HG03108 (cell line): ENCODE data around the gene ZNF506.
A peak's percentile ranks its signal among the peaks of the same experiment; 100 is the strongest.
"Not testable (repeated sequence)": the region's sequence is repeated elsewhere in the genome, so short reads cannot be mapped to it uniquely, and the experiment has no call there.

Experiments
- ATAC-seq: cut with Tn5 transposase; IDR thresholded peaks from one replicate; pipeline ENCODE4 v1.9.1; 2021; ENCODE audit warnings: moderate library complexity; ENCODE audit not compliant: unreplicated experiment

ZNF506 gene

DNA sequence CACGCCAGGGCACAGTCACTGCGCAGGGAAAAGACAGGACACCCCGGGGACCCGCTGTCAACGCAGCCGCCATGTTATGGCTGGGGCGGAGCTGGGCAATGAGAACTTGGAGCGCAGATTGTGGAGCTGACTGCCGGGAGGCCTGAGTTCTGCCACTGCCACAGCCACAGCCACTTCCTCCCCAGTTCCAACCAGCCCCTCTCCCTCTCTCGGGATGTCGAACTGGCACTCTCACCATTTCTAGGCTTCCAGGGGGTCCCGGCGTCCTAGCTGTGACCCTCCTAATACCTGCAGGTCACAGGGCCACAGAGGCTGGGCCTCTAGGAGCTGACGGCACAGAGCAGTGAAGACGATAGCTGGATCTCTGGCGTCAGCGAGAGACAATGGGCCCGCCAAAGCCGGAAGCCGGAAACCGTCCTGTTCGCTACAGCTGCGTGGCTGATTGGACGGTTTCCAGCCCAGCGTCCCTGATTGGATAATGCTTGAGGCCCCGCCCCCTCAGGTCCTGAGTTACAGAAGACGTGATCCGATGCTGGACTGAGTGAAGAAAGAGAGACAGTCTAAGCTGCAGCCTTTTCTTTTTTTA, at the start of gene ZNF506:
ZNF506 (minus strand) TSS at position 385 of the 586 bp plus-strand sequence; CDS start at position 238, 147 bp downstream.
- peak; percentile 72 for ATAC-seq

DNA sequence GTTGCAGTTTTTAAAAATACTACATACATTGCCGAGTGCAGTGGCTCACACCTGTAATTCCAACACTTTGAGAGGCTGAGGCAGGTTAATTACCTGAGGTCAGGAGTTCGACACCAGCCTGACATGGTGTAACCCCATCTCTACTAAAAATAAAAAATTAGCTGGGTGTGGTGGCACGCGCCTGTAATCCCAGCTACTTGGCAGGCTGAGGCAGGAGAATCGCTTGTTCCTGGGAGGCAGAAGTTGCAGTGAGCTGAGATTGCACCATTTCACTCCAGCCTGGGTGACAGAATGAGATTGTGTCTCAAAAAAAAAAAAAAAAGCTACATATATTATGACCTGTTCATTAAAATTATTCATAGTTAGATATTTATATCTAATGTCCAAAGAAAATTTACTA, 48.5 kb upstream of the ZNF506 start:
- ATAC-seq, result not testable (repeated sequence)

DNA sequence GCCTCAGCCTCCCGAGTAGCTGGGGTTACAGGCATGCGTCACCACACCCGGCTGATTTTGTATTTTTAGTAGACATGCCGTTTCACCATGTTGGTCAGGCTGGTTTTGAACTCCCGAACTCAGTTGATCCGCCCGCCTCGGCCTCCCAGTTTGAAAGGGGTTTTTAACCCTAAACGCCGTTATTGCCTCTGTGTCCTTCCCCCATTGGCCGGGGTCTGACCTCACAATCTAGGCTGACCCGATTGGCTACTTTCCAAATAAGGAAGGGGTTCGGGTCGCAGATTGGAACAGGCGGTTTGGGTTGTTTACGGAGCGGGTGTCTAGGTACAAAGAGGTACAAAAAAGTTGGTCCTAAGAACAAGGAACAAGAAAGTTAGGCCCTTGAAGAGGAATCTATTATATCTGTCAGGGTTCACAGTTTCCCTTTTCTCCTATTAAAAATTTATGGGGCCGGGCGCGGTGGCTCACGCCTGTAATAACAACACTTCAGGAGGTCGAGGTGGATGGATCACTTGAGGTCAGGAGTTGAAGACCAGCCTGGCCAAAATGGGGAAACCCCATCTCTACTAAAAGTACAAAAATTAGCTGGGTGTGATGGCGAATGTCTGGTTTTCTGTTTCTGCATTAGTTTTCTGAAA, 45.2 kb upstream of the ZNF506 start:
- ATAC-seq, result no peak

DNA sequence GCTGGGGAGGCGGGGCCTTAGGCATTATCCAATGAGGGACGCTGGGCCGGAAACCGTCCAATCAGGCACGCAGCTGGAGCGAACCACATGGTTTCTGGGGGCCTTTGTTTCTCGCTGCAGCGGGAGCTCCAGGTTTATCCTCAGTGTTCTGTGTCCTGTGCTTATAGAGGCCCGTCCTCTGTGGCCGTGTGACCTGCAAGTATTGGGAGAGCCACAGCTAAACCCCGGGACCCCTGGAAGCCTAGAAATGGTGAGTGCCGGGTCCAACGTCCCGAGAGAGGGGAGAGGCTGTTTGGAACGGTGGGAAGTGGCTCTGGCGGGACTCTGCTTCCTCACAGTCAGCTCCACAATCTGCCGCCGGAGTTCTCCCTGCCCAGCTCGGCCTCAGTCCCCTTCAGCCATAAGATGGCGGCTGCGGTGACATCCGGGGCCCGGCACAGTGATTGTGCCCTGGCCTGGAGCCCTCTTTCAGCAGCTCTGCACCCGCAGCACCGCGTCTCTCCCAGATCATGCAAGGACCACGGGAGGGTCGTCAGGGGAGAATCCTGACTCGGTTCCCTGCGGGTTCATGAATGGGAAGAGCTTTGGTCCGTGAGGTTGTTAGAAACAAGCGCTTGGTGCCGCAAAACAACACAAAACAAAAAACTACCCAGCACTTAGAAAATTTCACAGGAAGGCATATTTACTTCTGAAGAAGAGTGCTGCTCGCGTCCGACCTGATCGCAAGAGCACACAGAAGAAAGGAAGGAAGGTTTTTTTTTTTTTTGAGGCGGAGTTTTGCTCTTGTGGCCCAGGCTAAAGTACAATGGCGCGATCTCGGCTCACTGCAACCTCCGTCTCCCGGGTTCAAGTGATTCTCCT, 44.4 kb upstream of the ZNF506 start, which contains the start of gene ZNF253:
ZNF253 (plus strand) TSS at position 133 of the 861 bp plus-strand sequence; CDS start at position 248, 115 bp downstream.
- ATAC-seq, result peak; percentile 95

DNA sequence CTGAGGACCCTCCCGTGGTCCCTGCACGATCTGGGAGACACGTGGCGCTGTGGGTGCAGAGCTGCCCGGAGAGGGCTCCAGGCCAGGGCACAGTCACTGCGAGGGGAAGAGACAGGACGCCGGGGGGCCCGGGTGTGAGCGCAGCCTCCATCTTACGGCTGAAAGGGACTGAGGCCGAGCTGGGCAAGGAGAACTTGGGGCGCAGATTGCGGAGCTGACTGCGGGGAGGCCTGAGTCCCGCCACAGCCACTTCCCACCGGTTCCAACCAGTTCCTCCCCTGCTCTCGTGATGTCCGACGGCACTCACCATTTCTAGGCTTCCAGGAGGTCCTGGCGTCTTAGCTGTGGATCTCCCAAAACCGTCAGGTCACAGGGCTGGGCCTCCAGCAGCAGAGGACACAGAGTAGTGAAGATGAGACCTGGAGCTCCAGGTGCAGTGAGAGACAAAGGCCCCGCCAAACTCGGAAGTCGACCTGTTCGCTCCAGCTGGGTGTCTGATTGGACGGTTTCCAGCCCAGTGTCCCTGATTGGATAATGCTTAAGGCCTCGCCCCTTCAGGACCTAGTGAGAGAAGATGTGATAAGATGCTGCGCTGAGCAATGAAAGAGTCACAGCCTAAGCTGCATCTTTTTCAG, 39.3 kb upstream of the ZNF506 start:
- ATAC-seq, result no peak

DNA sequence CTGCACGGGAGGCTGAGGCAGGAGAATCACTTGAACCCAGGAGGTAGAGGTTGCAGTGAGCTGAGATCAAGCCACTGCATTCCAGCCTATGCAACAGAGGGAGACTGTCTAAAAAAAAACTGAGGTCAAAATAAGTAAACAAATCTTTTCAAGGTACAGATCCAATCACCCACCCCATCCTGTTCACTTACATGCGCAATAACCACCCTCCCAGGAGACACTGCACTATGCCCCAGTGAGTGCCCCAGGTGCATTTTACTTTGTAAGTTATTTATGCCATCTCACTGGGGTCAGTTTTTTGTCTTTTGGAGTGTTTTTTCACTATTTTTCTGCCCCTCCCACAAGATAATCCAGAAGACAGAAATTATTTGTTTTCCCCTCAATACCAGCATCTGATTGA, 37.2 kb upstream of the ZNF506 start:
- ATAC-seq, result no peak

DNA sequence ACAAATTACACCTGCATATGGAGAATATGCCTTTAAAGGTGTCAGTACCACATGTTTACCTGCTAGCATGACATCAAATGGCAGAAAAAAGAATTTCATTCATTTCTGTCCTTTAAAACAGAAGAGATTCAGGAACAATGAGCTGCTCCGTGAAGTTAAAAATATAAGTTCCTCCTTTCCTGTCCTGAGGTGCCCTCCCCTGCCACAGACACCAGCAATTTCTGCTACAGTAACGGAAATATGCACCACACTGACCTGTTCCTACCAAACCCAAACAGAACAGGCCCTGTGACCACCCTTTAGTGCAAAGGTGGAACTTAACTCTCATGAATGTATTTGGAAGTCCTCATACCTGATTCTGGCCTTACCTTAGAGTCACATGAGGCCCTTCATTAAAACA, 30.2 kb upstream of the ZNF506 start:
- not testable (repeated sequence) for ATAC-seq

DNA sequence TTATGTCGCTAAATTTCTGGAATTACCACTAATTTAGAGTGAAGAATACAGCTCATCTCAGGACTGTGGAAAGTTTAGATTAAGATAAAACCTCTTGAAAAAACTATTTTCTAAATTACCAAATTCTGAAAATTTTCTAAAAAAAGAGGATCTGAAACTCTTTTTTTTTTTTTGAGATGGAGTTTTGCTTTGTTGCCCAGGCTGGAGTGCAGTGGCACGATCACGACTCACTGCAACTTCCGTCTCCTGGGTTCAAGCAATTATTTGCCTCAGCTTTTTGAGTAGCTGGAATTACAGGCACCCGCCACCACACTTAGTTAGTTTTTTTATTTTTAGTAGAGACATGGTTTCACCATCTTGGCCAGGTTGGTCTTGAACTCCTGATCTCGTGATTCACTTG, 27.5 kb upstream of the ZNF506 start:
- ATAC-seq, result no peak

DNA sequence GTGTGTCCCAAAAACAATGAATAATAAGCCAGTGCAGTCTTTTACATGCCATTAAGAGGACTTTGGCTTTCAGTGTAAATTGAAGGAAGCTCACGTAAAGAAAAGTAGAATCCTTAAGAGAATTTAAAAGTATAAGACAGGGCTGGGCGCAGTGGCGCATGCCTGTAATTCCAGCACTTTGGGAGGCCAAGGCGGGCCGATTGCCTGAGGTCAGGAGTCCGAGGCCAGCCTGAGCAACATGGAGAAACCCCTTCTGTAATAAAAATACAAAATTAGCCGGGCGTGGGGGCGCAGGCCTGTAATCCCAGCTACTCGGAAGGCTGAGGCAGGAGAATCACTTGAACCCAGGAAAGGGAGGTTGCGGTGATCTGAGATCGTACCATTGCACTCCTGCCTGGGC, 26.2 kb upstream of the ZNF506 start:
- no peak for ATAC-seq

DNA sequence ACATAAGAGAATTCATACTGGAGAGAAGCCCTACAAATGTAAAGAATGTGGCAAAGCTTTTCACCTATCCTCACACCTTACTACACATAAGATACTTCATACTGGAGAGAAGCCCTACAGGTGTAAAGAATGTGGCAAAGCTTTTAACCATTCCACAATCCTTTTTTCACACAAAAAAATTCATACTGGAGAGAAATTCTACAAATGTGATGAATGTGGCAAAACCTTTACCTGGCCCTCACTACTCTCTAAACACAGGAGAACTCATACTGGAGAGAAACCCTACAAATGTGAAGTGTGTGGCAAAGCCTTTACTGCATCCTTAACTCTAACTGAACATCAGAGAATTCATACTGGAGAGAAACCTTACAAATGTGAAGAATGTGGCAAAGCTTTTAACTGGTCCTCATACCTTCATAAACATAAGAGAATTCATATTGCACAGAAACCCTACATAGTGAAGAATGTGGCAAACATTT, 14.0 kb upstream of the ZNF506 start:
- ATAC-seq, result no peak

DNA sequence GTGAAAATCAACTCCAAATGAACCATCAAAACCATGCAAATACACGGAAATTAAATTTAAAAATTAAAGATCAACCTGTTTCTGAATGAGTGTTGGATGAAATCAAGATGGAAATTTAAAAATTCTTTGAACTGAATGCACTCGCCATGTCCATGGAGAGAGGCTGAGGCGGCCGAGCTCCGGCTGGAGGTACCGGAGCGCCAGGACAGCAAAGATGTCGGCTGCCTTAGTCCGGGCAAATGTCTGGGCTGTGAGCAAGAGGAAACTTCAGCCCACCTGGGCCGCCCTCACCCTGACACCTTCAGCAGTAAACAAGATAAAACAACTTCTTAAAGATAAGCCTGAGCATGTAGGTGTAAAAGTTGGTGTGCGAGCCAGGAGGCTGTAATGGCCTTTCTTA, 5.3 kb upstream of the ZNF506 start:
- no peak for ATAC-seq

DNA sequence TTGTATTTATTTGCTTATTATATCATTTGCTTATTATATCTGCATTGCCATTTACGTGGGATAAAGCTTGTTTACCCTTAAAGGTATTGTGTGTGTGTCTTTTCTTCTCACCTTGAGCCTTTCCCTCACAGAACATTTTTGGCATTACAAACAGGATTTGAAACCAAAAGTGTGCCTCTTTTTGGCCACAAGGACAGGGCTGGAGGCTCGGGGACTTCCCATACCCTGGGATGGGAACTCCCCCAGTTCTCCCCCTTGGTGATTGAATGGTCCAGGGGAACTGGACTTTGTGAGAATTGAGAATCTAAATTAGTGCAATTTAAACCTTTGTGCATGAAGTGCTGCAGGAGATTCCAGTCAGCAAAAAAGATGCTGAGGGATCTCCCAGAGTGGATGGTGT, 2.4 kb upstream of the ZNF506 start:
- ATAC-seq, result no peak

DNA sequence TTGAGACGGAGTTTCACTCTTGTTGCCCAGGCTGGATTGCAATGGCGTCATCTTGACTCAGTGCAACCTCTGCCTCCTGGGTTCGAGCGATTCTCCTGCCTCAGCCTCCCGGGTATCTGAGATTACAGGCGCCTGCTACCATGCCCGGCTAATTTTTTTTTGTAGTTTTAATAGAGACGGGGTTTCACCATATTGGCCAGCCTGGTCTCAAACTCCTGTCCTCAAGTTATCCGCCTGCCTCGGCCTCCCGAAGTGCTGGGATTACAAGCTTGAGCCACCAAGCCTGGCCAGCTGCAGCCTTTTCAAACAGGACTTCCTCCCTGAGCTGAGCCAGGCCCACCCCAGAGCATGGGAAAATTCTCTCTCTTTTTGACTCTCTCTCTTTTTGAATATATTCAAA, 426 bp upstream of the ZNF506 start:
- ATAC-seq, result not testable (repeated sequence)

DNA sequence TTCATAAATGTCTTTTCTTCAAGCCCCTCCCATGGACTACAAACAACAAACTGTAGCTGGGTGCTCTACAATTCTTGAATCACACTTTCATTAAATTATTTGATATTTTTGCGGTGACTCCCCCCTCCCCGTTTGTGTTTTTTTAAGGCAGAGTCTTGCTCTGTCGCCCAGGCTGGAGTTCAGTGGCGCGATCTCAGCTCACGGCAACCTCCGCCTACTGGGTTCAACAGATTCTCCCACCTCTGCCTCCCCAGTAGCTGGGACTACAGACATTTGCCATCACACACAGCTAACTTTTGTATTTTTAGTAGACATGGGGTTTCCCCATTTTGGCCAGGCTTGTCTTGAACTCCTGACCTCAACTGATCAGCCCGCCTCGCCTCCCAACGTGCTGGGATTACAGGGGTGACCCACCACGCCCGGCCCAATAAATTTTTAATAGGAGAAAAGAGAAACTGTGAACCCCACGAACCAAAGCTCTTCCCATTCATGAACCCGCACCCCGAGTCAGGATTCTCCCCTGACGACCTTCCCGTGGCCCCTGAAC, 703 bp downstream of the ZNF506 start:
- ATAC-seq, result no peak

DNA sequence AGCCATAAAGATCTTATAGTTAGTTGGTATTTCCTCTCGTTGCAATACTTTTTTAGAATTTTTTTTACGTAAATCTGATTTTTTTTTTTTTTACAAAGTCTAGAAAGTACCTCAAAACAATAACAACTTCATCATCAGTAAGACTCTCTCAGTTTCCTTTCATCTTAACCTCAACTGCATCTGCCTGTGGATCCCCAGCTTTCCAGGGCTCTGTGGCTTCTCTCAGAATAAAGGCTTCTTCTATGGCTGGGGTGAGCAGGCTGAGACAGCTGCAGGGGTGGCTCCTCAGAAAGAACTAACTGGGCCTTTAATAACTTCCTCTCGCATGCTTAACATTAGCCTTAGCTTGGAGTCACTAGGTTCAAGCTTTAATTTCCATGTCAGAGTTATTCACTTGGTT, 4.2 kb downstream of the ZNF506 start:
- no peak for ATAC-seq

DNA sequence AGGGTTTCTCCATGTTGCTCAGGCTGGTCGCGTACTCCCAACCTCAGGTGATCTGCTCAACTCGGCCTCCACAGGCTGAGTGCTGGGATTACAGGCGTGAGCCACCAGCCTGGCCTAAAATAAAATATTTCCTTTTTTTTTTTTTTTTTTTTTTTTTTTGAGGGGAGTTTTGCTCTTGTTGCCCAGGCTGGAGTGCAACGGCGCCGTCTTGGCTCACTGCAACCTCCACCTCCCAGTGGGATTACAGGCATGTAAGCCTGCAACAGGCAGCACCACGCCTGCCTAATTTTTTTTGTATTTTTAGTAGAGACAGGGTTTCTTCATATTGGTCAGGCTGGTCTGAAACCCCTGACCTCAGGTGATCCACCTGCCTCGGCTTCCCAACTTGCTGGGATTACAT, 4.9 kb downstream of the ZNF506 start:
- ATAC-seq, result no peak

DNA sequence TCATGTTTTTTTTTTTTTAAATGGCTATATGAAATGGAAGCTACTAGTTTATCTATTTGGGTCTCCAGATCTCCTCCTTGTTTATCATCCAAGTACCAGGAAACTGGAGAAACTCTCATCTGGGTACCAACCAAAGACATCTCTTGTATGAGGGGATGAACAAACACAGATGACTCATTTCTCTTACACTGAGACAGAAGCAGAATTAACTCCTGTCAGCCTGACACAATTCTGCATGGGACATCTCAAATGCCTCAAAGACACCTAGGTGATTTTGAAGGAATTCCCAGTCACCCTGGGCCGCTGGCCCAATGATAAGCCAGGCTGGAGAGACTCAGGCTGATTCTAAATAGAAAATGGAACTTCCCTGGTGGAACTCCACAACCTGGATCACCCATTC, 9.6 kb downstream of the ZNF506 start:
- ATAC-seq, result not testable (repeated sequence)

DNA sequence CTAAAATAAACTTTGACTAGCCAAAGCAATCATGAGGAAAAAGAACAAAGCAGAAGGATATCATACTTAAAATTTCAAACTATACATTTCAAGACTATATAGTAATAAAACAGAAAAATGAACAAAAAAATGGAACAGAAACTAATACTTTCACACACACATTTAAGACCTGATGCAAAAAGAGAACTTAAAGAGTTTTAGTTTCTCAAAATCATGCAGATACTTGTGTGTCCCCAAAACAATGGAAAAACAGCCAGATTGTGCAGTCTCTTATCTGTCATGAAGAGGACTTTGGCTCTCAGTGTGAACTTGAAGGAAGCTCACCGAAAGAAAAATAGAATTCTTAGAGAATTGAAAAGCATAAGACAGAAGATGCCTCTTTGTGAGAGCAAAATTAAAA, 16.1 kb downstream of the ZNF506 start:
- ATAC-seq, result no peak

DNA sequence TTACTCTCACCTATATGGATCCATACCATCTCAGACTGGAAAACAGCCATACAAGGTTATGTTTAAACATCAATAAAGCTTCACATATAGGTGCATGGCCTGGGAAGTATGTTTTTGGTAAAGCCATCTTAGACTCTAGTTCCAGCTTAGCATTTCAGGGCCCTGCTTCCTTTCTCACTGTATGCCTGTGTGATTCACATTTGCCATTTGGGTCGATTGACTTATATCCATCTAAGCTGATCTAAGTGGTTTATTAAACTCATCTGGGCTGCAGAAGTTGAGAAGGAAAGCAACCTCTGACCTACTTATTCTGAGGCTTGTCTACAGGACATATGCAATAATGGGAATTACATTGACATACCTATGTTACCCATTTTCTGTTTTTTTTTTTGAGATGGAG, 33.5 kb downstream of the ZNF506 start:
- ATAC-seq, result no peak

DNA sequence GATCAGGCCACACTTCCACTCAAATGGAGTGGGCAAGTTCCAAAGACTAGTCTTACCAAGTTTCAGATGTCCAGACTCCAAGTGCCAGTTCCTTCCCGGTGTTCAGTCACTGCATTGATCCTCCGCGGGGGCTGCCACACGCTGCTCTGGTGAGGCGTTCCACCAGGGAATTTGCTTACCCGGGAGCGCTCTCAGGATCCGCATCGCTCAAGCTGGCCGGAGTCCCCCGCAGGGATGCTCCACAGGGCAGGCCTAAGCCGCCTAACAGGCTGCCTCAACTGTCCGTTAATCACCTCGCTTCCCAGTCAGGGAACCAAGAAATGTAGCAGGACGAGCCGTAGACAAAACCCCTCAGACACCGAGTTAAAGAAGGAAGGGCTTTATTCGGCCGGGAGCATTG, 36.1 kb downstream of the ZNF506 start:
- not testable (repeated sequence) for ATAC-seq

DNA sequence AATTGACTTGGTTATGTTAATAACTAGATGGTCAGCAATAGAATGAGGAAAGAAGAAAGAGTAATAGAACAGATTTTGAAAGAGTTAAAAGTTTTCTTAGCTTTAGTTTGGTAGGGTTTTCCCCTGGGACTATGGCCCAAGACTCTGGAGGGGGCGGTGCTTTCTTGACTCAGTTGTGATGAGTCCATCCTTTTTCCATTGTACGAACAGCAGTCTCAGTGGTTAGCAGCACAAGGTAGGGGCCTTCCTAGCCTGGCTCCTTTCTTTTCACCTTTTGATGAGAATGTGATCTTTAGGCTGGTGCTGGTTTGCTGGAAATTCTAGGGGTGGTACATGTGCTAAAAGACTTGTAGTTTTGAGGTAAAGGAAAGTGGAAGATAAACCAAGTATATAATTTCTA, 38.8 kb downstream of the ZNF506 start:
- no peak for ATAC-seq
